ENCODE results near the gene EXOC8.
A peak's percentile ranks its signal among the peaks of the same experiment; 100 is the strongest.

Gene EXOC8

GRCh38 chr1:231337472-231338269 lies at the start of gene EXOC8:
Gene EXOC8 (minus strand): TSS chr1:231337852. CDS start chr1:231337745, 107 bp downstream.
- peak; percentile 95 for DNase-seq

GRCh38 chr1:231386466-231386865 lies 48.8 kb upstream of the EXOC8 start:
- DNase-seq = no peak

GRCh38 chr1:231385416-231385748 lies 47.7 kb upstream of the EXOC8 start:
- DNase-seq = no peak

- no peak for DNase-seq
Measured at GRCh38 chr1:231384696-231385415, 47.2 kb upstream of the EXOC8 start.

- no peak for DNase-seq
Measured at GRCh38 chr1:231383159-231383860, 45.7 kb upstream of the EXOC8 start.

GRCh38 chr1:231382426-231382825 lies 44.8 kb upstream of the EXOC8 start:
- DNase-seq = no peak

GRCh38 chr1:231381729-231382128 lies 44.1 kb upstream of the EXOC8 start:
- DNase-seq = no peak

GRCh38 chr1:231376875-231377549 lies 39.4 kb upstream of the EXOC8 start:
- no peak for DNase-seq

GRCh38 chr1:231376101-231376500 lies 38.4 kb upstream of the EXOC8 start:
- DNase-seq = no peak

- no peak for DNase-seq
Measured at GRCh38 chr1:231374394-231374793, 36.7 kb upstream of the EXOC8 start.

GRCh38 chr1:231372501-231372900 lies 34.8 kb upstream of the EXOC8 start:
- DNase-seq = no peak

GRCh38 chr1:231369282-231369681 lies 31.6 kb upstream of the EXOC8 start:
- no peak for DNase-seq

- DNase-seq = no peak
Measured at GRCh38 chr1:231364192-231364591, 26.5 kb upstream of the EXOC8 start.

- DNase-seq = no peak
Measured at GRCh38 chr1:231363624-231364023, 26.0 kb upstream of the EXOC8 start.

- DNase-seq = no peak
Measured at GRCh38 chr1:231362325-231362724, 24.7 kb upstream of the EXOC8 start.

GRCh38 chr1:231359113-231359512 lies 21.5 kb upstream of the EXOC8 start:
- DNase-seq = no peak

- DNase-seq = peak; percentile 2
Measured at GRCh38 chr1:231357831-231358354, 20.2 kb upstream of the EXOC8 start.

GRCh38 chr1:231357187-231357772 lies 19.6 kb upstream of the EXOC8 start:
- DNase-seq = no peak

GRCh38 chr1:231355171-231355570 lies 17.5 kb upstream of the EXOC8 start:
- DNase-seq = no peak

- DNase-seq = no peak
Measured at GRCh38 chr1:231354330-231355020, 16.8 kb upstream of the EXOC8 start.

- no peak for DNase-seq
Measured at GRCh38 chr1:231353086-231353485, 15.4 kb upstream of the EXOC8 start.

GRCh38 chr1:231351816-231352215 lies 14.2 kb upstream of the EXOC8 start:
- DNase-seq = no peak
